ENCODE measurements around the gene ATP1B1. TPM values are rescaled to one million over a fixed set of nuclear protein-coding genes. Genes with fewer than 3 reads are reported as not detected.

ATP1B1 gene
- total and polyA plus RNA-seq, 11 donors = 165 to 640 (median 339) TPM

GRCh38 chr1:169107603-169108208, 1.2 kb downstream of the ATP1B1 start:
- Histone ChIP-seq H3K36me3 (peaks cover 0 to 18% (median 14%) of the 10 kb centered on the region in 9 donors), H3K9me3 (no peaks in the 10 kb centered on the region), H3K27me3 (peaks cover 0 to 9% (median 0%) of the 10 kb centered on the region in 9 donors), H3K4me3 (peak overlapping the region; percentile 72 to 95 (median 88)), H3K27ac (peak overlapping the region; percentile 83 to 98 (median 94)), H3K4me1 (peaks cover 0 to 66% (median 35%) of the 10 kb centered on the region in 12 donors)
- ATAC-seq (peak in 2 of 4 donors; percentile 13 to 36), DNase-seq (peak in 3 of 5 donors; percentile 34 to 64 (median 40))
- intact Hi-C loops (cut with DNase I) = loop anchor here in 7 of 10 donors (2.0 to 10.0 kb wide), 18 partner anchors 65 to 503 kb away; no protein-coding TSS in a partner anchor
- WGBS, 4 donors = 21 to 46% (median 31%) methylated on average over 9 of the region's 9 CpGs
- TF ChIP-seq CTCF (IDR thresholded peaks at IDR 0.05) = no peak
- TF ChIP-seq POLR2A (IDR thresholded peaks at IDR 0.05) = peak in 1 of 2 donors; percentile 49

- Histone ChIP-seq H3K27ac (peak overlapping the region; percentile 83 to 98 (median 94)), H3K27me3 (peaks cover 0 to 9% (median 0%) of the 10 kb centered on the region in 9 donors), H3K9me3 (no peaks in the 10 kb centered on the region), H3K4me1 (peaks cover 0 to 71% (median 31%) of the 10 kb centered on the region in 12 donors), H3K4me3 (peak overlapping the region; percentile 72 to 95 (median 88)), H3K36me3 (peaks cover 0 to 23% (median 17%) of the 10 kb centered on the region in 9 donors)
- DNase-seq (no peak), ATAC-seq (no peak)
- intact Hi-C loops (cut with DNase I) = loop anchor here in 7 of 10 donors (2.0 to 10.0 kb wide), 18 partner anchors 66 to 503 kb away; no protein-coding TSS in a partner anchor
- TF ChIP-seq POLR2A (IDR thresholded peaks at IDR 0.05) = no peak
- no peak for TF ChIP-seq CTCF (IDR thresholded peaks at IDR 0.05)
- WGBS, 4 donors = 50 to 69% (median 60%) methylated on average over 2 of the region's 2 CpGs
These were observed 1.7 kb downstream of the ATP1B1 start for GRCh38 chr1:169108223-169108622.

- no peaks in the 10 kb centered on the region for H3K9me3 ChIP-seq
- ATAC-seq (peak in 2 of 4 donors; percentile 18 to 34), DNase-seq (peak in 1 of 5 donors; percentile 32)
- H3K27ac ChIP-seq = peak overlapping the region; percentile 83 to 98 (median 94)
- H3K27me3 ChIP-seq = peaks cover 0 to 9% (median 0%) of the 10 kb centered on the region in 9 donors
- WGBS, 4 donors = 46 to 61% (median 59%) methylated on average over 10 of the region's 10 CpGs
- TF ChIP-seq POLR2A (IDR thresholded peaks at IDR 0.05) (no peak), CTCF (IDR thresholded peaks at IDR 0.05) (peak in 7 of 12 donors; percentile 4 to 32 (median 20))
- intact Hi-C loops (cut with DNase I) = loop anchor here in 7 of 10 donors (2.0 to 10.0 kb wide), 18 partner anchors 67 to 504 kb away; no protein-coding TSS in a partner anchor
- peak overlapping the region; percentile 72 to 95 (median 88) for H3K4me3 ChIP-seq
- peaks cover 0 to 77% (median 32%) of the 10 kb centered on the region in 12 donors for H3K4me1 ChIP-seq
- H3K36me3 ChIP-seq = peaks cover 0 to 30% (median 24%) of the 10 kb centered on the region in 9 donors
These were observed 2.5 kb downstream of the ATP1B1 start for GRCh38 chr1:169108863-169109560.

Data from heart left ventricle (tissue), 16 donors.